Measurements from ENCODE around the gene KRT79. TPM values are rescaled to one million over a fixed set of nuclear protein-coding genes. Genes with fewer than 3 reads are reported as not detected.

KRT79 gene
- total and polyA plus RNA-seq, 8 donors, result 0.32 to 0.58 TPM; not detected in 6

- DNase-seq (no peak), ATAC-seq (no peak)
- no peaks in the 10 kb centered on the region for H3K9me3 ChIP-seq
- intact Hi-C loops (cut with DNase I), result no loop called here
- no peaks in the 10 kb centered on the region for H3K36me3 ChIP-seq
- TF ChIP-seq, protein P1, sequence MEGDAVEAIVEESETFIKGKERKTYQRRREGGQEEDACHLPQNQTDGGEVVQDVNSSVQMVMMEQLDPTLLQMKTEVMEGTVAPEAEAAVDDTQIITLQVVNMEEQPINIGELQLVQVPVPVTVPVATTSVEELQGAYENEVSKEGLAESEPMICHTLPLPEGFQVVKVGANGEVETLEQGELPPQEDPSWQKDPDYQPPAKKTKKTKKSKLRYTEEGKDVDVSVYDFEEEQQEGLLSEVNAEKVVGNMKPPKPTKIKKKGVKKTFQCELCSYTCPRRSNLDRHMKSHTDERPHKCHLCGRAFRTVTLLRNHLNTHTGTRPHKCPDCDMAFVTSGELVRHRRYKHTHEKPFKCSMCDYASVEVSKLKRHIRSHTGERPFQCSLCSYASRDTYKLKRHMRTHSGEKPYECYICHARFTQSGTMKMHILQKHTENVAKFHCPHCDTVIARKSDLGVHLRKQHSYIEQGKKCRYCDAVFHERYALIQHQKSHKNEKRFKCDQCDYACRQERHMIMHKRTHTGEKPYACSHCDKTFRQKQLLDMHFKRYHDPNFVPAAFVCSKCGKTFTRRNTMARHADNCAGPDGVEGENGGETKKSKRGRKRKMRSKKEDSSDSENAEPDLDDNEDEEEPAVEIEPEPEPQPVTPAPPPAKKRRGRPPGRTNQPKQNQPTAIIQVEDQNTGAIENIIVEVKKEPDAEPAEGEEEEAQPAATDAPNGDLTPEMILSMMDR (IDR thresholded peaks at IDR 0.05), result no peak
- H3K27me3 ChIP-seq, result peaks cover 6 to 84% of the 10 kb centered on the region in 2 donors
- no peak overlapping the region for H3K4me3 ChIP-seq
- peaks cover 12 to 16% of the 10 kb centered on the region in 2 donors for H3K4me1 ChIP-seq
- H3K27ac ChIP-seq, result no peak overlapping the region
Measured at GRCh38 chr12:52811191-52812072, 22.7 kb downstream of the KRT79 start.

DNA sequence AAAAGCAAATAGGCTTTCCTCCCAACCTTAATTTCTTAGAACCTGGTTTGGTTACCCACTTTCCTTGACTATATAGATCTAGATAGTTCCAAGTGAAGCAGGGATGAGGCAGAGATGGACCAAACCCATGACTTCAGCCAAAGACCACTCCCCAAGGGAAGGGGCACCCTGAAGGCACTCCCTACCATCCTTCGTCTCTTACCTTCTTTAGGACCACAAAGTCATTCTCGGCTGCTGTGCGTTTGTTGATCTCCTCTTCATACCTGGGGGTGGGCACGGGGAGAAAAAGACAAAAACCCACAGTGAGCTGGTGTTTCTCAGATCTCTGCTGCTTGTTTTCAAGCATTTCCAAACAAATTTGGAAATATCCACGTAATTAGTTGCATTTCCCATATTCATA lies 23.6 kb downstream of the KRT79 start:
- Histone ChIP-seq H3K9me3 (no peaks in the 10 kb centered on the region), H3K27ac (no peak overlapping the region), H3K36me3 (no peaks in the 10 kb centered on the region), H3K4me3 (no peak overlapping the region), H3K4me1 (peaks cover 12 to 16% of the 10 kb centered on the region in 2 donors), H3K27me3 (peaks cover 6 to 83% of the 10 kb centered on the region in 2 donors)
- DNase-seq, result no peak
- no peak for ATAC-seq
- intact Hi-C loops (cut with DNase I), result no loop called here
- TF ChIP-seq, protein P1 (IDR thresholded peaks at IDR 0.05), result no peak

DNA sequence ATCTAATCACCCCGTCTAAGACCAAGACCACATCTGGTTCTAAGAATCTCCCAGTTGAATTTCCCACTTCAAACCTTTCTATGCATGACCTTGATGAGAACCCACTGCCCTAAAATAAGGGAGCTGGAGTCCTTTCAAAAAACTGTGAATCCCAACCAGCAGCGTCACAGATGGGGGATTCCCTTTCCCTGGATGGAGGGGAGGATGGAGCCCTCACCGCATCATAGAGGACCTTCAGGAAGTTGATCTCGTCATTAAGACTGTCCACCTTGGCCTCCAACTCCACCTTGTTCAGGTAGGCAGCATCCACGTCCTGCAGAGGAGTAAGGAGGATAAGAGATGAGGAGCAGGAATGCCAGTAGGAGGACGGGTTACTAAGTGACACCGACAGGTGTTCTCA lies 24.9 kb downstream of the KRT79 start:
- peaks cover 6 to 89% of the 10 kb centered on the region in 2 donors for H3K27me3 ChIP-seq
- no peak overlapping the region for H3K4me3 ChIP-seq
- no peak for DNase-seq
- H3K4me1 ChIP-seq, result peaks cover 4% of the 10 kb centered on the region in 2 donors
- H3K9me3 ChIP-seq, result no peaks in the 10 kb centered on the region
- H3K36me3 ChIP-seq, result no peaks in the 10 kb centered on the region
- ATAC-seq, result no peak
- intact Hi-C loops (cut with DNase I), result no loop called here
- TF ChIP-seq, protein P1 (IDR thresholded peaks at IDR 0.05), result no peak
- no peak overlapping the region for H3K27ac ChIP-seq

GRCh38 chr12:52808573-52809160 lies 25.4 kb downstream of the KRT79 start:
- no peak for ATAC-seq
- H3K27ac ChIP-seq, result no peak overlapping the region

More at GRCh38 chr12:52808573-52809160, 25.4 kb downstream of the KRT79 start:
- Histone ChIP-seq H3K36me3 (no peaks in the 10 kb centered on the region), H3K4me1 (no peaks in the 10 kb centered on the region), H3K9me3 (no peaks in the 10 kb centered on the region), H3K27me3 (peaks cover 6 to 85% of the 10 kb centered on the region in 2 donors), H3K4me3 (no peak overlapping the region)
- DNase-seq, result no peak
- TF ChIP-seq, protein P1 (IDR thresholded peaks at IDR 0.05), result no peak
- intact Hi-C loops (cut with DNase I), result no loop called here
